HPDE6-E6E7 (cell line): ENCODE measurements around the gene SPATA6L.

Source experiments
- DNase-seq: peaks from one replicate; pipeline ENCODE4 v3.0.0; 2011; ENCODE audit warnings: missing footprints; ENCODE audit errors: extremely low spot score

Gene SPATA6L, protein sequence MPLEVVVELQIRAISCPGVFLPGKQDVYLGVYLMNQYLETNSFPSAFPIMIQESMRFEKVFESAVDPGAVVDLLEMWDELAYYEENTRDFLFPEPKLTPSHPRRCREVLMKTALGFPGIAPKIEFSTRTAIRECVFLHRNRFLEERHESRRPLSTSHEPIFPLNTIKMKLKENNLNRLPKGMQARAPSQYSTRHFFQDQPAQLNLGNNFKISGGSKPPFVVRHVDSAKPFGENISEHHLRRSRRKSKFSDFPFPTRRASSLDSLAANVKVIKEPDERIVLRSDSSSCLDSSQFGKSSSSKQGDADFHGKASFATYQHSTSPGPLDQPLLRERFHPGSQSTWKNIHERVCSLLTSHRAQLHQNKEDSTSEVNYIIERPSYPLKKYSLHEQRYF

DNA sequence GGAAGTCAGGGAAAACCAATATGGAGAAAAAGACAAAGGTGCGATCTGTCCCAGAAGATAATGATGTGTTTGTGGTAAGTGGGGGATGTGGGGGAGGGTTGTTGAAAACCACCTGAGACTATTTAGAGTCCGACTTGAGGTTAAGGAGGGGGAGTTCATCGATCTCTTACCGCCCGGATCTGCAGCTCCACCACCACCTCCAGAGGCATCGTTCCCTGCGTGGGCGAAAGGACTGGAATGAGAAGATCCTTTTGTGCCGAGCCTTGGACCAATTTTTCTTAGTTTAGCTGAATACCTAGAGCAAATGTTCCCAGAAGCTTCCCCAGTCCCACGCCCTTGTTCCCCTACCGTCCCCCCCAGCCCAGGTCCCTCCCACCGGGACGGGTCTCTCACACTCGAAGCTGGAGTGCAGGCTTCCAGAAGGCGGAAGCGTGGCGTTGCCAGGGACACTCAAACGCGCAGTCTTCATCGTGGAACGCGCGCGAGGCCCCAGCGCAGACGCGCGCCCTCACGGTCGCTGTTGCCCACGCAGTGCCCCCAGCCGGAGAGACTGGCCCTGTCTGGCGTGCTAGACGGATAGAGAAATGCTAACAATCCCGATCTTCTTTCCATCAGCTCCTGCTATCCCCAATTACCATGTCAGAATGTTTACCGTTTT lies at the start of gene SPATA6L:
SPATA6L (minus strand) TSS at position 439 of the 658 bp plus-strand sequence; CDS start at position 209, 230 bp downstream.
- DNase-seq, result no peak

- no peak for DNase-seq
Measured at GRCh38 chr9:4714266-4715016, 48.2 kb upstream of the SPATA6L start.

GRCh38 chr9:4713849-4714248 lies 47.6 kb upstream of the SPATA6L start:
- no peak for DNase-seq

DNA sequence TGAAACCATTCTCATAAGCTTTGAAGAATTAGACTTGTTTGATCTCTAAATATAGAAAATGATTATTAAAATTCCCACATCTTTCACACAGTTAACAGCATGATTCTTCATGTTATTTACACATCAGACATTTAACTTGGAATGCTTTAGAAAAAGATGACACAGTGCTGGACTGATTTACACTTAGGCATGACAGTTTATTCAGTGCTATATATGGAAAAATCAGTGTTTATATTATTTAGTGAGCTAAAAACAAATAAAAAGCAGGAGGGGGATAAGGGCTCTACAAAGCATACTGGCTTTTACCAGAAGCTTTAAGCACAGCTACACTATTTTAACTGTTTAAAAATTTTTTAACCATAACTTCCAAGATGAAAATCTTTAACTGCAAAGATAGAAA lies 43.1 kb upstream of the SPATA6L start:
- no peak for DNase-seq

GRCh38 chr9:4706971-4707622 lies 40.8 kb upstream of the SPATA6L start:
- DNase-seq, result no peak

DNA sequence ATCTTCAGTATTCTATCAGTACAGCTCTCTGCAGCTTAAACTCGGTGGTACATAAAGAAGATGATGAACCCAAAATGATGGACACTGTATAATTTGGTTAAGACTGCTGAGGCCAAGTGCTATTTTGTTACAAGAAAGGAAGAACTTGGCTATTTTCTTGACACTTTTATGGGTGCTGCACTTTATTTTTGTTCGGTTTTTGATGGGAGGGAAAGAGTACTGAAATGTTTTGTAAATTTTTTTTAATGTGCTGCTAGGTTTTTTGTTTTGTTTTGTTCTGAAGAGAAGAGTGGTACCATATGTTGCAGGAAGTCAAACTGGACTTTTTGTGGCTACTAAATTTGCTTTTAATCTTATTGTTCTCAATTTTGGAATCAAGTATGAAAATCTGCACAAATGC lies 39.7 kb upstream of the SPATA6L start:
- no peak for DNase-seq

- no peak for DNase-seq
Measured at GRCh38 chr9:4704129-4704528, 37.8 kb upstream of the SPATA6L start.

DNA sequence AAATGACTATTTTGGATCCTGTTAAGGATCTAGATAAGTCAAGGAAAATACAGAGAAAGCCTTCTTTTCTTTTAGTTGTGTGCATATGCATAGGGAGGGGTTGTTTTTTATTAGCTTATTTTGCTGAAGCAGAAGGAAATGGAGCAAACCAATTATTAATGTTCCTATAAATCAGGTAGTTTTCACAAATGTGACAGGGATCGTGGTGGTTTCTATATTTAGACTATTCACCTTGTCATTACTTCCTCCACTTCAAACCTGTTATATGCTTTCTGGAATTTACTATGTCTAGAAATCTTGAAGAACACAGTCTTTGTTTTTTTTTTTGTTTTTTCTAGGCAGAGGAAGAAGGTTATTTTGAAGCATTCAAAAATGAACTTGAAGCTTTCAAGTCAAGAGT lies 35.2 kb upstream of the SPATA6L start:
- DNase-seq, result no peak

DNA sequence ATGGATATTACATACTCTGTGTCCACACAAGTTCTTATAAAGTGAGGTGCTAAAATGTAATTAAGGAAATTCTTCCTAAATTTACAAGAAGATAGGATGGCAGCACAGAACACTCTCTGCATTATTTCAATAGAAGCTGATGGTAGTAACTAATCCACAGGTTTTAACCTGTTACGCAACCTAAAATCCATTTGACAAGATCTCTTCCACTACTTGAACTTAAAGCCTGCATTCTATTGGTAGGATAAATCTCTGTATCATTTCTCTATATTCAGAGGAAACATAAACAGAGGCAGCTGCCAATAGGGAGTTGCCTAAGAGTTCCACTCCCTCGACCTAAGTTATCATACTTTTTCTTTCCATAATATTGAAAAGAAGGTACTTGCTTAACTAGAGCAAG lies 34.7 kb upstream of the SPATA6L start:
- DNase-seq, result no peak

GRCh38 chr9:4700091-4700490 lies 33.8 kb upstream of the SPATA6L start:
- DNase-seq, result no peak

- no peak for DNase-seq
Measured at GRCh38 chr9:4691795-4692194, 25.5 kb upstream of the SPATA6L start.

GRCh38 chr9:4690144-4690543 lies 23.9 kb upstream of the SPATA6L start:
- no peak for DNase-seq

DNA sequence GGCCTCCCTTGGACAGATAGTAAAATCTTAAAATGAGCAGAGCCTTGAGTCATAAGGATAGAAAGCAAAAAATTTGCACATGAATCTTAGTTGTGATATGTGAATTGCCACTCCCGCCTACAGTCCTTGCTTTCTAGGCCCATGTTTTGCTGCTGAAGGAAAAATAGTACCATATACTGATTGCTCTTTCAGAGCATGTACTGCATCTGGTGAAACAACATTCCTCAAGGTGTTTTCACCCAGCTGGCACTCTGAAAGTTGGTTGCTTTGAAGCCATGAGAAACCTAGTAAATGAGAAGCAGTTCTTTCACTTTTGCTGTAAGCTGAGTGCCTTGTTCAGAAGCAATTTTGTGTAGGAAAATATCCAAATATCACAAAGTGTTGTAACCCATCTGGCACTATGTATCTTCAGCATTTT lies 23.4 kb upstream of the SPATA6L start:
- no peak for DNase-seq

DNA sequence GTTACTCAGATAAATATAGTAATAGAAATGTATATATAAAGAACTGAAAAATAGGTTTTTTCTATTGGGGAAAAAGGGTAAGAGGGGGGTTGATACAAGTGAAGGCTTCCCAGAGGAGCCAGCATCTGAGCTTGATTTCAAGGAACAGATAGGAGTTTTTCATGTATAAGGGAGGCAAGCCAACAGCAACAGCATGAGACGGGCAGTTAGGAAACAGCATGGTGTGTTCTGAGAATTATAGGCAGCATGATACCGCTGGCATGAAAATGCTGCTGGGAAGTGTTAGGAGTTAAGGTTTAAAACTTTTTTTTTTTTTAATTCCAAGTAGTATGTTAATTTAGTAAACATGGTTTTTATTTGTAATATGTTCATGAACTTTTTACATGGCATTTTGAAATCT lies 22.7 kb upstream of the SPATA6L start:
- DNase-seq, result no peak

GRCh38 chr9:4686584-4686983 lies 20.3 kb upstream of the SPATA6L start:
- DNase-seq, result no peak

- DNase-seq, result no peak
Measured at GRCh38 chr9:4686112-4686511, 19.8 kb upstream of the SPATA6L start.

GRCh38 chr9:4684820-4685219 lies 18.5 kb upstream of the SPATA6L start:
- no peak for DNase-seq

DNA sequence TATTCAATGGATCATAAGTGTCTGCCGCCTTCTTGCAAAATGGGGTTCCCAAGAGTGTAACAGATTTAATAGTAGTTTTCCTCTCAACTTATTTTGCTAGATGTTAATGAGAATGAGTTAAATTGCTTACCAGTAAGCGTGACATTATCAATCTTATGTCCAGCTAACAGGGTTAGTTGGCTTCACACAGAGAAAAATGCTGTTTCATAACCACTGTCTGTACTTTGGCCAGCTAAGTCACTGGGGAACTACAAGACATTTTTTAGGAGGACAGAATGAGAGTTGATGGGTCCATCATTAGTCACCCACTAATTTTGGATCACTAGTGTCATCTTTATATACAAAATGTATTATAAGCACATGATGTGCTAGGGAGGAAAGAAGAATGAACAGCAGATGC lies 14.5 kb upstream of the SPATA6L start:
- no peak for DNase-seq

- DNase-seq, result no peak
Measured at GRCh38 chr9:4680173-4680525, 13.9 kb upstream of the SPATA6L start.

- peak; percentile 93 for DNase-seq
Measured at GRCh38 chr9:4679268-4680172, 13.2 kb upstream of the SPATA6L start, which contains the start of gene CDC37L1. CDC37L1 (plus strand) TSS chr9:4679569; CDS start chr9:4679768, 199 bp downstream.

- no peak for DNase-seq
Measured at GRCh38 chr9:4678679-4679267, 12.5 kb upstream of the SPATA6L start.
